HG03064 (cell line): ENCODE data around the gene NAA38.
"Not testable (repeated sequence)": the region's sequence is repeated elsewhere in the genome, so short reads cannot be mapped to it uniquely, and the experiment has no call there.

ENCODE experiments used
- ATAC-seq: cut with Tn5 transposase; IDR thresholded peaks from one replicate; pipeline ENCODE4 v1.9.1; 2021; ENCODE audit warnings: low read depth; ENCODE audit not compliant: unreplicated experiment

The NAA38 gene

DNA sequence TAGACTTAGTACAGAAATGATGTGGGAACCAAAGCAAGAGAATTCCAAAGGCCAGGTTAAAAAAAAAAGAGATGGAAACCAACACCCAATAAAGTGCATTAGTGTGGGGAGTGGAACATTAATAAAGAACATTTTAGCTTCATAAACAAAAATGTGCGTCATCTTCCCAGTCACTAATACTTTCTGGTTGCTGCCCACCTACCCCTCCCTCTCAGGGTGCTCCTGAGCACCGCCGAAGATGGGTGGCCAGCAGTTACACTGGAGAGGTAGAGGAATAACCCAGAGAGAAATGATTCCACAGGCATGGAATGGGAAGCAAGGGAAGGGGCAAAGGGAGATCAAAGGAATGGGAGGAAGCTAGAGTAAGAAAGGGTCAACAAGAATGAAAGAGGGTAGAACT lies 25.3 kb upstream of the NAA38 start:
- no peak for ATAC-seq

DNA sequence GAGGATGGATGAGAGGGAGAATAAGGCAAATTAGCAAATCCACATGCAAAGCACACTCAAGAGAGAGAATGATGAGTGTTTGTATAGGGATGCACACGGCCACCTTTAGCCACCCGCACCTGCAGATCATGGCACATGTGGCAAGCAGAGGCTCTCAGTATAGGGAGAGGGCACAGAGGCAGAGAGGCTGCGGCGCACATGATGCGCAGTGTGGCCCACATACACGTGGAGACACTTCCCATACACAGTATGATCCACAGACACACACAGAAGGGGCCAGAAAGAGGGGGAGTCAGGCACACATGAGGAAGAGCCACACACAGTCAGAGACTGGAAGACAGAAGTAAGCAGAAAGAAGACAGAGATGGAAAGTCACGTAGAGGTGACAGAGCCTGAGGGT lies 24.7 kb upstream of the NAA38 start:
- ATAC-seq, result no peak

- ATAC-seq, result no peak
Observed at GRCh38 chr17:7881276-7882054, 24.1 kb upstream of the NAA38 start.

DNA sequence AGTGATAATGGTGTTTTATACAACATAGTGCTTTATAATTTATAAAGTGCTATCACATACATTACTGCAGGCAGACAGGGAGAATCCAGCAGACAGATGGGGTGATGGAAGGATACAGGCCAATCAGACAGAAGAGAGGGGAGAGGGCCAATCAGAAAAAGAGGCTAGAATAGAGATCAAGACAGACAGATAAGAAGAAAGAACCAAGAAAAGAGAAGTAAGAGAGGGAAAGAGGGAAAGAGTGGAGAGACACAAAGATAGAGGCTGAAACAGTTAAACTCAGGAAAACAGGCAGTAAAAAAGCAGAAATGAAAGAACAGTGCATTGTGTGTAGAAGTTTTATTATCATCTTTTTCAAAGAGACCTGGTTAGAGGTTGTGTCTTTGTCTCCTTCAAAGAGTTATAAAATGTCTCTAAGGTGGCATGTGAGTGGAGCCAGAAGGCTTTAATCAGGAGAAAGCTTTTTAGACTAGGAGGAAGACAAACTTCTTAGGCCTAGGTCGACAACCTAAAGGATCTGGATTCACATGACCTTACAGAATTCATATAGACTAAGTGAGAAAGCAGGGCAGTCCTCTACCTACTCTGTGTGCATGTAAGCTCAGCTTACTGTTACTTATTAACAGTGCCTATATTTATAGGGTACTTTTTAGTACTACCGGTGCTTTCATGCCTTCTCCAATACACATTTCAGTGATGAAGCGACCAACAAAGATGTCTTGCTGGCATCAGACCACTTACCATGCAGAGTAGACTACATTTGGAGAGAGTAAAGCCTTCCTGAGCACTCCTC lies 22.9 kb upstream of the NAA38 start:
- ATAC-seq, result no peak

- no peak for ATAC-seq
Observed at GRCh38 chr17:7878234-7878633, 20.9 kb upstream of the NAA38 start.

- ATAC-seq, result no peak
Observed at GRCh38 chr17:7875804-7876370, 18.5 kb upstream of the NAA38 start.

GRCh38 chr17:7873051-7873450 lies 15.7 kb upstream of the NAA38 start:
- no peak for ATAC-seq

DNA sequence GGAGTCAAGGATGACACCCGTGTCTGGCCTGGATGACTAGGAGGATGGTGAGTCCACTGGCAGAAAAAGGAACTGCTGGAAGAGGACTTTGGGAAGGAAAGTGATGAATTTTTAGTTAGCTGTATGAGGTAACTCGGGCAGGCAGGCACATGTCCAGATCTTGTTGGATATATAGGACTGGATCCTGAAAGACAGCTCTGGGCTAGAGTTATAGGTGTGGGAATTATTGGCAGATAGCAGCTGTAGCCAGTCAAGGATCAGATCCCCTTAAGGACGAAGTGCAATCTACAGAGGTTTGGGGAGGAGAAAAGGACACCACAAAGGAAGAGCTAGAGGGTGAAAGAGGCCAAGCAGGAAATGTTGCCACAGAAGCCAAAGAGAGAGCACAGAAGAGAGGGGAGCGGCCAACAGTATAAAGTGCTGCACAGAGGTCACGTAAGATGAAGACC lies 10.5 kb upstream of the NAA38 start:
- ATAC-seq, result no peak

DNA sequence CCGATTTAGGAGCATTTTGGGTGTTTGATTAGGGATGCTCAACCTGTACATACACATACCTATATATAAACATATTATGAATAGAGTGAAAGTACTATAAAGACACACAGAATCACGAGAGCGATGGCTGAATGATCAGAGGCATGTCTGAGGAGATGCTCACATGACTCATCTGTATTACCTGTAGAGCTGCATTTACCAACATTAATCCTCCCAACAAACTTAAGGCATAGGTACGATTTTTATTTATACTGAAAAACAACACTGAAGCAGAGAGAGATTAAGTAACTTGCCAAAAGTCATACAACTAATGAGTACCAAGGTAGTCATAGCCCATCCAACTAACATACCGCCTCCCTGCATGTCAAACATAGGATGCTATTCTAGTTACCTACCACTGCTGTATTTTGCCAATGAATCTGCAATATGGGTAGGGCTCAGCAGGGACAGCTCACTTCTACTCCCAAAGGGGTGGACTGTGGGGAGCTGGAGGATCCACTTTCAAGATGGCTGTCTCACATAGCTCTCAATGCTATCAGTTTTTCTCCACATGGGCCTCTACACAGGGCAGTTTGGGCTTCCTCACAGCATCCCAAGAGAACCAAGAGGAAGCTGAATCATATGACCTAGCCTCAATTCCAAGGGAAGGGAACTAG lies 7.8 kb upstream of the NAA38 start:
- no peak for ATAC-seq

DNA sequence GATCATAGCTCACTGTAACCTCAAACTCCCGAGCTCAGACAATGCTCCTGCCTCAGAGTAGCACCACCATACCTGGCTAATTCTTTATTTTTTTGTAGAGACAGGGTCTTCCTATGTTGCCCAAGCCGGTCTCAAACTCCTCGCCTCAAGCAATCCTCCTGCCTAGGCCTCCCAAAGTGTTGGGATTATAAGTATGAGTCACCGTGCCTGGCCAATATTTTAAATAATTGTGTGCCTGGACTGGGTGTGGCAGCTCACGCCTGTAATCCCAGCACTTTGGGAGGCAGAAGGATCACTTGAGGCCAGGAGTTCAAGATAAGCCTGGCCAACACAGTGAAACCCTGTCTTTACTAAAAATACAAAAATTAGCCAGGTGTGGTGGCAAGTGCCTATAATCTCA lies 7.0 kb upstream of the NAA38 start:
- not testable (repeated sequence) for ATAC-seq

- no peak for ATAC-seq
Observed at GRCh38 chr17:7862692-7863437, 5.5 kb upstream of the NAA38 start.

DNA sequence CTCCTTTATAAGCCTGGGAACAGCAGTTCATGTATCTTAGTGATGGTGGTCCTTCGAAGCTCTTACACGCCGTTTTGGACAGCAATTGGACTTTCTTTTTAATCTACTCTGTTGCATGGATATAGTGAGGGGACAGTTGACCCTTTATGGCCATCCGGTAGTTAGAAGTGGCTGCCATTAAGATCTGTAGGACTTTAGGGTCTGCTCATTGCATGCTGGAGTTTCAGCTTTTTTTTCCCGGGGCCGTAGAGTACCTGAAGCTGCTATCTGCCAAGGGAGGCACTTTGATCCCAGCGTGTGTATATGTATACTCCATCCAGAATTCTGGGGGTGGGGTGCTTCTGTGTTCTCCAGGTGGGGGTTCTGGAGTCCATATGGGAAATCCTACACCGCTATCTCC lies 1.7 kb upstream of the NAA38 start:
- no peak for ATAC-seq

DNA sequence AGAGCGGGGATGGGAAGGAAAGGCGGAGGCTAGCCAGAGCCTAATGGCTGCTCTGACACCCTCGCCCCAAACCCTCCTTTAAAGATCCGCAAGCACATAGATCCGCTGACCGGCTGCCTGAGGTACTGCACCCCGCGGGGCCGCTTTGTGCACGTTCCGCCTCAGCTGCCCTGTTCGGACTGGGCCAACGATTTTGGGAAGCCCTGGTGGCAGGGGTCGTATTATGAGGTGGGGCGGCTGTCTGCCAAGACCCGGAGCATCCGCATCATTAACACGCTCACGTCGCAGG lies 1.1 kb upstream of the NAA38 start:
- ATAC-seq, result no peak

DNA sequence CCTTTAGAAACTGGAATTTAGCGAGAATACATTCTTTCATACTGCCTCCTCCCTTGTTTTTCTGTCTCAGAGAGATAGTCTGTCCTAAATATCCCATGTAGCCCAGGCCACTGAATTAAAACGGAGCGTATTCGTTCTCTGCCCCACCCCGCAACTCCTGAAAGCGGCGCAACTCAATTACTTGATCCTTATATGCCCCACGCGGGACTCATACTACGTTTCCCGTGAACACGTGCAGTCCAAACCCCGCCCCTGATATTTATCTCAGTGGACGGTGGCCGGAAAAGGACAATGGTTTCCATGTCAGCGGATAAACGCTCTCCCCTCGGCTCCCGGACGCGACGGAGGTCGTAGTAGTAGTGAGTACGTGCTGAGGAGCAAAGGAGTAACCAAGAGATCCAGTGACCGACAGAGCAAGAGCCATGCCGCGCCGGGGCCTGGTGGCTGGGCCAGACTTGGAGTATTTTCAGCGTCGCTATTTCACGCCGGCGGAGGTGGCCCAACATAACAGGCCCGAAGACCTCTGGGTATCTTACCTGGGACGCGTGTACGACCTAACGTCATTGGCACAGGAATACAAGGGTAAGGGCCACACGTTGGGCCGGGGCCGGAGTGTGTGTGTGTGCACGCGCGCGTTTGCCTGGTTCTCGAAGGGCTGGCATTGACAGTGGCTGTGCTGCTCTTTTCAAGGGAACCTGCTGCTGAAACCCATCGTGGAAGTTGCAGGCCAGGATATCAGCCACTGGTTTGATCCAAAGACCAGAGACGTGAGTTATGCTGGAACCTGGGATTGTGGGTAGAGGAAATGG lies 558 bp upstream of the NAA38 start, which contains the start of gene CYB5D1:
CYB5D1 (plus strand) TSS at position 291 of the 809 bp plus-strand sequence; CDS start at position 423, 132 bp downstream.
- ATAC-seq, result peak; percentile 31

GRCh38 chr17:7856011-7856810 lies 1.1 kb downstream of the NAA38 start:
- ATAC-seq, result no peak

- no peak for ATAC-seq
Observed at GRCh38 chr17:7855660-7856010, 1.7 kb downstream of the NAA38 start.

GRCh38 chr17:7854851-7855659 lies 2.3 kb downstream of the NAA38 start, which contains the start of gene TMEM88:
TMEM88 (plus strand) TSS chr17:7855066; CDS start chr17:7855075, 9 bp downstream.
- ATAC-seq, result no peak
